ENCODE measurements around the gene TAGLN. TPM values are rescaled to one million over a fixed set of nuclear protein-coding genes. Genes with fewer than 3 reads are reported as not detected.

TAGLN gene
- total RNA-seq, 1 experiment from 2014 or later: 11.0 TPM

DNA sequence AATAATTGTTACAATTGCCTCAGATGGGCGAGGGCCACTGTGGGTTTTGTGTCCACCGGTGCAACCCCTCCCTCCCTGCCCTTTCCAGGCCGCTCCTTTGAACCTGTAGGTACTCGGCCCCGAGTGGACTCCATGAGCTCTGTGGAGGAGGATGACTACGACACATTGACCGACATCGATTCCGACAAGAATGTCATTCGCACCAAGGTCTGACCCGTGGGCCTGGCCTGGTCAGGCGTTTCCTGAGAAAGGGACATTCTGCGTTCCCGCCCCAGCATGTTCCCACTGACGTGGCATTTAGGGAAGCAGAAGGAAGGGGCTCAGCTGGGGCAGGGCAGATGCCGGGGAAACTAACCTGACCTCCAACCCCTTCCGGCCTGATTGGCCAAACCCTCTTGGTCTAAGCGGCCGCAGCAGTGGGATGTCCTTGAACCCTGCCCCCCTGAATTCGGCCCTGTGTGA is 10.5 kb upstream of the TAGLN start:
- no peak for DNase-seq
- no peak overlapping the region for H2AFZ ChIP-seq
- no peaks in the 10 kb centered on the region for H3K9me3 ChIP-seq (ENCODE audit: insufficient read depth, low read depth)
- CTCF ChIA-PET: no interaction called here
- intact Hi-C loops (cut with micrococcal nuclease; ENCODE audit: unreplicated experiment): no loop called here
- H3K27ac ChIP-seq: no peak overlapping the region
- H3K27me3 ChIP-seq (ENCODE audit: insufficient read depth, low read depth): no peaks in the 10 kb centered on the region
- no peak for TF ChIP-seq EZH2 (IDR thresholded peaks at IDR 0.05; ENCODE audit: low read depth)
- TF ChIP-seq, protein P1, sequence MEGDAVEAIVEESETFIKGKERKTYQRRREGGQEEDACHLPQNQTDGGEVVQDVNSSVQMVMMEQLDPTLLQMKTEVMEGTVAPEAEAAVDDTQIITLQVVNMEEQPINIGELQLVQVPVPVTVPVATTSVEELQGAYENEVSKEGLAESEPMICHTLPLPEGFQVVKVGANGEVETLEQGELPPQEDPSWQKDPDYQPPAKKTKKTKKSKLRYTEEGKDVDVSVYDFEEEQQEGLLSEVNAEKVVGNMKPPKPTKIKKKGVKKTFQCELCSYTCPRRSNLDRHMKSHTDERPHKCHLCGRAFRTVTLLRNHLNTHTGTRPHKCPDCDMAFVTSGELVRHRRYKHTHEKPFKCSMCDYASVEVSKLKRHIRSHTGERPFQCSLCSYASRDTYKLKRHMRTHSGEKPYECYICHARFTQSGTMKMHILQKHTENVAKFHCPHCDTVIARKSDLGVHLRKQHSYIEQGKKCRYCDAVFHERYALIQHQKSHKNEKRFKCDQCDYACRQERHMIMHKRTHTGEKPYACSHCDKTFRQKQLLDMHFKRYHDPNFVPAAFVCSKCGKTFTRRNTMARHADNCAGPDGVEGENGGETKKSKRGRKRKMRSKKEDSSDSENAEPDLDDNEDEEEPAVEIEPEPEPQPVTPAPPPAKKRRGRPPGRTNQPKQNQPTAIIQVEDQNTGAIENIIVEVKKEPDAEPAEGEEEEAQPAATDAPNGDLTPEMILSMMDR (conservative IDR thresholded peaks at IDR 0.05): no peak
- POLR2A ChIA-PET (ENCODE audit: unreplicated experiment): no interaction called here
- H3K36me3 ChIP-seq (ENCODE audit: low read depth): no peaks in the 10 kb centered on the region
- H3K9me2 ChIP-seq (ENCODE audit: insufficient read depth): no peaks in the 10 kb centered on the region
- H3F3A ChIP-seq (ENCODE audit: insufficient read depth, low read depth): no peaks in the 10 kb centered on the region
- H4K20me1 ChIP-seq (ENCODE audit: insufficient read depth): no peaks in the 10 kb centered on the region
- H3K79me2 ChIP-seq (ENCODE audit: low read depth): no peaks in the 10 kb centered on the region
- H3K4me3 ChIP-seq: no peak overlapping the region
- no peak overlapping the region for H3K4me2 ChIP-seq
- H3K4me1 ChIP-seq (replicated peaks; ENCODE audit: insufficient read depth): no peaks in the 10 kb centered on the region
- no TSS peak for BruUV-seq (replicated peaks)

DNA sequence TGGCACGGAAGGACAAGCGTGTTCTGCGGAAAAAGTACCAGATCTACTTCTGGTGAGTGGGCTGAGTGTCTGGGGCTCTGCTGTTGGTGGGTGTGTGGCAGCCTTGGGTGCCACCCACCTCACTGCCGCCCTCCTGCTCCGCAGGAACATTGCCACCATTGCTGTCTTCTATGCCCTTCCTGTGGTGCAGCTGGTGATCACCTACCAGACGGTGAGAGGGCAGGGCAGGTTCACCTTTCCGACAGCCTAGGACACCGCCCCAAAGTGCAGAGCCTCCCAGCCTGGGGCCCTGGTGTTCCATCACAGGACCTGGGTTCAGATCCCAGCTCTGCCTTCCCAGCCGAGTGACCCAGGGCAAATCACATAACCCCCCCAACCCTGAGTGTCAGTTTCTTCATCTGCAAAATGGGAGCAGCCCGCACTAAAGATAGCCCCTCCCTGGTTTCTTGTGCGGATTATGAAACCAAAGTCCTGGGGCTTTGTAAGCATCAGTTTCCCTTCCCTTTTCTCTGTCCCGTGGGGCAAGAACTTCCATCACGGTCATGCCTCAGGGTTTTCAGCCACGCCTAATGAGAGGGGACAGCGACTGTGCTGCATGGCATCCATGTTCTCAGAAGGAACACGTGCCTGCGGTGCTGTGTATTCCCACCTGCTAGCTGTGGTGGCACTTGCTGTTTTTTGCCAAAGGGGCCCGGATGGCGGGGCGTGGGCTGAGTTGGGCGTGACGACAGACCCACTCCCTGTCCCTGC is 9.8 kb upstream of the TAGLN start:
- Histone ChIP-seq H3K4me2 (no peak overlapping the region), H3K4me1 (replicated peaks; ENCODE audit: insufficient read depth) (no peaks in the 10 kb centered on the region), H3F3A (ENCODE audit: insufficient read depth, low read depth) (no peaks in the 10 kb centered on the region), H4K20me1 (ENCODE audit: insufficient read depth) (no peaks in the 10 kb centered on the region), H3K27ac (no peak overlapping the region), H3K4me3 (no peak overlapping the region), H3K27me3 (ENCODE audit: insufficient read depth, low read depth) (no peaks in the 10 kb centered on the region), H3K9me3 (ENCODE audit: insufficient read depth, low read depth) (no peaks in the 10 kb centered on the region), H3K36me3 (ENCODE audit: low read depth) (no peaks in the 10 kb centered on the region), H2AFZ (no peak overlapping the region), H3K79me2 (ENCODE audit: low read depth) (no peaks in the 10 kb centered on the region), H3K9me2 (ENCODE audit: insufficient read depth) (no peaks in the 10 kb centered on the region)
- ChIA-PET CTCF (no interaction called here), POLR2A (ENCODE audit: unreplicated experiment) (no interaction called here)
- TF ChIP-seq EZH2 (IDR thresholded peaks at IDR 0.05; ENCODE audit: low read depth): no peak
- TF ChIP-seq, protein P1 (conservative IDR thresholded peaks at IDR 0.05): no peak
- intact Hi-C loops (cut with micrococcal nuclease; ENCODE audit: unreplicated experiment): no loop called here
- no peak for DNase-seq
- no TSS peak for BruUV-seq (replicated peaks)

DNA sequence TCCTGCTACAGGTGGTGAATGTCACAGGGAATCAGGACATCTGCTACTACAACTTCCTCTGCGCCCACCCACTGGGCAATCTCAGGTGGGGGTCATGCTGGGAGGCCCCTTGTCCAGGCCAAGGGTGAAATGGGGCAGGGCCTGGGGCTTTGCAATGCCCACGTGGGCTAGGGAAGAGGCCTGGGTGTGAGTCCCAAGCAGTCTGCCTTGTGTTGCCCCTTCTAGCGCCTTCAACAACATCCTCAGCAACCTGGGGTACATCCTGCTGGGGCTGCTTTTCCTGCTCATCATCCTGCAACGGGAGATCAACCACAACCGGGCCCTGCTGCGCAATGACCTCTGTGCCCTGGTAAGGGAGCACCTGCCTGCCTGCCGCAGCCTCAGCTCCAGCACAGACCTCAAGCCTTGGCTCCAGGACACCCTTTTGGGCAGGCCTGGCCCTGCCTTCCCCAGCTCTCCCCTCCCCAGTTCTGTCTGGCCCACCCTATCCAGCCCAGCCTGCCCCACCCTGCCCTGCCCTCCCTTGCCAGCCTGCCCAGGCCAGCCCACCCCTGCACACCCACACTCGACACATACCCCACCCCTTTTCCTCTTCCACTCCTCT is 9.1 kb upstream of the TAGLN start:
- Histone ChIP-seq H4K20me1 (ENCODE audit: insufficient read depth) (no peaks in the 10 kb centered on the region), H3K27me3 (ENCODE audit: insufficient read depth, low read depth) (no peaks in the 10 kb centered on the region), H3K79me2 (ENCODE audit: low read depth) (no peaks in the 10 kb centered on the region), H3K9me3 (ENCODE audit: insufficient read depth, low read depth) (no peaks in the 10 kb centered on the region), H2AFZ (no peak overlapping the region), H3K27ac (no peak overlapping the region), H3K4me1 (replicated peaks; ENCODE audit: insufficient read depth) (no peaks in the 10 kb centered on the region), H3F3A (ENCODE audit: insufficient read depth, low read depth) (no peaks in the 10 kb centered on the region), H3K9me2 (ENCODE audit: insufficient read depth) (no peaks in the 10 kb centered on the region), H3K4me3 (no peak overlapping the region), H3K4me2 (no peak overlapping the region), H3K36me3 (ENCODE audit: low read depth) (no peaks in the 10 kb centered on the region)
- ChIA-PET POLR2A (ENCODE audit: unreplicated experiment) (no interaction called here), CTCF (no interaction called here)
- BruUV-seq (replicated peaks): no TSS peak
- no peak for DNase-seq
- TF ChIP-seq EZH2 (IDR thresholded peaks at IDR 0.05; ENCODE audit: low read depth): no peak
- TF ChIP-seq, protein P1 (conservative IDR thresholded peaks at IDR 0.05): no peak
- intact Hi-C loops (cut with micrococcal nuclease; ENCODE audit: unreplicated experiment): no loop called here
